Subcutaneous abdominal adipose tissue (tissue), 5 donors: Measurements from ENCODE around the gene DLD.
"Not testable (repeated sequence)": the region's sequence is repeated elsewhere in the genome, so short reads cannot be mapped to it uniquely, and the experiment has no call there.

ENCODE experiments used
- H3K27ac ChIP-seq: one replicate; pipeline ENCODE4 v1.7.0; 2013; ENCODE audit warnings: low read depth, mild to moderate bottlenecking, inconsistent platforms, low read length, moderate library complexity
- H3K27me3 ChIP-seq, 5 donors: one replicate each; pipeline ENCODE4 v1.7.0; 2013; ENCODE audit warnings: low read length in 5 of 5, inconsistent platforms in 1 of 5; ENCODE audit not compliant: control insufficient read depth in 5 of 5, insufficient read depth in 4 of 5
- H3K36me3 ChIP-seq, 5 donors: one replicate each; pipeline ENCODE4 v1.7.0; 2013; ENCODE audit warnings: low read length in 5 of 5; ENCODE audit not compliant: control insufficient read depth in 5 of 5, insufficient read depth in 5 of 5
- H3K4me1 ChIP-seq, 5 donors: one replicate each; pipeline ENCODE4 v1.7.0; 2013; ENCODE audit warnings: low read length in 5 of 5, mild to moderate bottlenecking in 3 of 5, moderate library complexity in 1 of 5; ENCODE audit not compliant: control insufficient read depth in 5 of 5, insufficient read depth in 5 of 5
- H3K4me3 ChIP-seq, 5 donors: one replicate each; pipeline ENCODE4 v1.7.0; 2013; ENCODE audit warnings: low read length in 5 of 5, low read depth in 1 of 5
- H3K9ac ChIP-seq, 5 donors: one replicate each; pipeline ENCODE4 v1.7.0; 2013; ENCODE audit warnings: low read length in 5 of 5, mild to moderate bottlenecking in 4 of 5, moderate library complexity in 3 of 5
- H3K9me3 ChIP-seq, 5 donors: one replicate each; pipeline ENCODE4 v1.7.0; 2013; ENCODE audit warnings: low read length in 5 of 5; ENCODE audit not compliant: control insufficient read depth in 5 of 5
- donor health status: healthy.
- donor health status: healthy.
- donor health status: healthy.
- donor health status: healthy.
- donor health status: healthy.

DLD gene

DNA sequence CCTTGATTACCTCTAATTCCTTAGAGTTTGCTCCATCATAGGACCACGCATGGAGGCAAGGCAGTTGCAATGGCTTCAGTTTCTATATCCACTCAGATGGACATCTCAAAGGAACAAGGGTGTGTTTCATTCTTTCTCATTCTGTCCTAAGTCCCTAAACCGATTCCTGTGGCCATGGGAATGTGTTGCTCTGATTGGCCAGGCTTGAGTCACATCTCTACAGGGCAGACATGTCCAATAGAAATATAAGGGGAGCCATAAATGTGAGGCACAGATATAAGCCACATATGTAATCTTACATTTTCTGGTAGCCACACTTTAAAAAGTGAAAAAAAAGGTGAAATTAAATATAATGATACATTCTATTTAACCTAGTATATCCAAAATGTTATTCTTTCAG is 16.9 kb upstream of the DLD start:
- Histone ChIP-seq H3K4me3 (no peak overlapping the region), H3K9ac (no peak overlapping the region), H3K27ac (no peak overlapping the region), H3K4me1 (peaks cover 0 to 7% (median 0%) of the 10 kb centered on the region in 5 donors), H3K9me3 (no peaks in the 10 kb centered on the region), H3K36me3 (no peaks in the 10 kb centered on the region), H3K27me3 (peaks cover 0 to 2% (median 0%) of the 10 kb centered on the region in 5 donors)

DNA sequence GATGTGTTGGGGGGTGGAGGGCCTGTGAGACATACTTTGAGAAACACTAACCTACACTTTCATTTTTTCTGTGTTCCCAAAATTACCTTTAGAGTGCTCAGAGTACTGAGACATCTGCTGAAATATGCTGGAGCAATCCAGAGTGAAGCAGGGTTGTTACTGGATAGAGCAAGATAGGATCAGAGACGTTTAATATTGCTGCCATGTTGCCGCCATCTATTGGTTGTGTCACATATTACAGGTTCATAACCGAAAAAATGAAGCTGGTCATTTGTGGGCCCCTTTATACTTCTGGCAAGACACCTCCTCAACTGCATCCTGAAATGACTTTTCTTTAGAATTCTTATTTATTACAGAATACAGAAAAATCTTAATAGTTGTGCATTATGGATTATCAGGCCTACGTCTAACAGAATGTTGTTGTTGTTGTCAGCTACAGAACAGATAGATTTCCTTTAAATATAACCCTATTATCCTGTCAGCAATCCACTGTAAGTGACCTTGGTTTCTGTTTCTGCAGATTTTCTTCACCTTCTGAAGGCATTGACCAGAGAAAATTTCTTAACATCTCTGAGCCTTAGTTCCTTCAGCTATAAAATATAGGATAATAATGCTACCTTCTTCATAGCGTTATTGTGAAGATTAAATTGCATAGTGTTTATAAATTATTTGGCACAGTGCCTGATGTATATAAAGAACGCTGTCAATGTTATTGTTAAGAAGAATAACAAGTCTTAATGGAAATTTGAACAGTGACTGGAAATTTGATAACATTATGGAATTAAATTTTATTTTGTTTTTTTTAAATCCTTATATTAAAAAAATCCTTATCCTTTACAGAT is 16.2 kb upstream of the DLD start:
- no peaks in the 10 kb centered on the region for H3K9me3 ChIP-seq
- H3K27me3 ChIP-seq = peaks cover 0 to 2% (median 0%) of the 10 kb centered on the region in 5 donors
- no peak overlapping the region for H3K27ac ChIP-seq
- no peaks in the 10 kb centered on the region for H3K36me3 ChIP-seq
- H3K4me3 ChIP-seq = no peak overlapping the region
- H3K4me1 ChIP-seq = peaks cover 0 to 11% (median 0%) of the 10 kb centered on the region in 5 donors
- peak overlapping the region in 1 of 5 donors; percentile 40 for H3K9ac ChIP-seq

DNA sequence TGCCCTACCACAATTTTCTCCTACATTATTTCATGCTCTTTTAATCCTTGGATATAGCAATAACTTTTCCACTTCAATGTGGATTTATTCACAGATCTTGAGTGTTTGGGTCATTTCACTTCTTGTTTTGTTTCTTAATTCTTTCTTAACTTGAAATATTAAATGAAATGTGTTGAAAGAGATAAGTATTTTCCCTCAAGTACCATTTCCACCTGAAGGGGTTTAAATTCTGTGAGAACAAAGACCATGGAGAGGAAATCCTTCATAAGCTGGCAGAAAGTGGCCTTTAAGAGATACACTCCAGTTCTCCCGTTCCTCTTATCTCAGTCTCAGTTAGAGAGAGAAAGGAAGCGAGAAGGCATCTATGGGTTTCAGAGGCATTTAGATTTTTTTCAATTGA is 14.1 kb upstream of the DLD start:
- no peak overlapping the region for H3K9ac ChIP-seq
- H3K27ac ChIP-seq = no peak overlapping the region
- H3K27me3 ChIP-seq = no peaks in the 10 kb centered on the region
- H3K4me1 ChIP-seq = peaks cover 0 to 17% (median 3%) of the 10 kb centered on the region in 5 donors
- no peaks in the 10 kb centered on the region for H3K36me3 ChIP-seq
- H3K4me3 ChIP-seq = no peak overlapping the region
- no peaks in the 10 kb centered on the region for H3K9me3 ChIP-seq

DNA sequence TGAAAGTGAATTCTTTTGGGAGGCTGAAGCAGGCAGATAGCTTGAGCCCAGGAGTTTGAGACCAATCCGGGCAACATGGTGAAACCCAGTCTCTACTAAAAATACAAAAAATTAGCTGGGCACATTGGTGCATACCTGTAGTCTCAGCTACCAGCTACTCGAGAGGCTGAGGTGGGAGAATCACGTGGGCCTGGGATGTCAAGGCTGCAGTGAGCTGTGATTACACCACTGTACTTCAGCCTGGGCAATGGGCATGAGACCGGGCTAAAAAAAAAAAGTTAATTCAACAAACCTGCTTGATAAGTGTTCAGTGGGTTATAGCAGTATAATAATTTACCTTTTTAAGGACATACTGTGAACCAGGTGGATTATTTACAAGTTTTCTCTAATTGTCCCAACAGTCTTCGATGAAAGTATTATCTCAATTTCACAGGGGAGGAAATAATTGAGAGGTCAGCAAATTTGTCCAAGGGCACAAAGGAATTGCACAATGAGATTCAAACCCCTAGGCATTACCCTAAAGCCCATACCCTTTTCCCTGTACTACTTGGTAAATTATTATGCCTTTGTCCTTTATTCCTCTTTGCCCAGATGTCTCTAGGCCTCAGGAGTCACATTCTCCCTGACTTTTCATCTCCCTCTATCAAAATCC is 13.1 kb upstream of the DLD start:
- Histone ChIP-seq H3K4me3 (no peak overlapping the region), H3K9me3 (no peaks in the 10 kb centered on the region), H3K9ac (no peak overlapping the region), H3K4me1 (peaks cover 0 to 17% (median 3%) of the 10 kb centered on the region in 5 donors), H3K36me3 (no peaks in the 10 kb centered on the region), H3K27me3 (no peaks in the 10 kb centered on the region), H3K27ac (no peak overlapping the region)

DNA sequence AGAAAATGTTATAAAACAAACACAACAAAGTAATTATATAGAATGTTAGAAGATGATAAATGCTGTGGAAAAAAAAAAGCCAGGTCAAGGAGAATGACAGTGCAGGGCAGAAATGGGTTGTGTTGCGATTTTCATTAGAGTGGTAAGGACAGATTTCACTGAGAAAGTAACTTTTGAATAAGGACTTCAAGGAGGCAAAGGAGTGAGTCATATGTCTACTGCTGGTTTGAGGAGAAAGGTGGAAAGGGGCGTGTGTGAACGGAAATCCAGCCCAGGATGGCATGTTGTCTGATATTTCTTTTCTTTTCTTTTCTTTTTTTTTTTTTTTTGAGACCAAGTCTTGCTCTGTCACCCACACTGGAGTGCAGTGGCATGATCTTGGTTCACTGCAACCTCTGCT is 12.3 kb upstream of the DLD start:
- peaks cover 0 to 17% (median 6%) of the 10 kb centered on the region in 5 donors for H3K4me1 ChIP-seq
- H3K27me3 ChIP-seq = no peaks in the 10 kb centered on the region
- H3K27ac ChIP-seq = no peak overlapping the region
- H3K36me3 ChIP-seq = no peaks in the 10 kb centered on the region
- no peak overlapping the region for H3K4me3 ChIP-seq
- H3K9me3 ChIP-seq = no peaks in the 10 kb centered on the region
- H3K9ac ChIP-seq = no peak overlapping the region

DNA sequence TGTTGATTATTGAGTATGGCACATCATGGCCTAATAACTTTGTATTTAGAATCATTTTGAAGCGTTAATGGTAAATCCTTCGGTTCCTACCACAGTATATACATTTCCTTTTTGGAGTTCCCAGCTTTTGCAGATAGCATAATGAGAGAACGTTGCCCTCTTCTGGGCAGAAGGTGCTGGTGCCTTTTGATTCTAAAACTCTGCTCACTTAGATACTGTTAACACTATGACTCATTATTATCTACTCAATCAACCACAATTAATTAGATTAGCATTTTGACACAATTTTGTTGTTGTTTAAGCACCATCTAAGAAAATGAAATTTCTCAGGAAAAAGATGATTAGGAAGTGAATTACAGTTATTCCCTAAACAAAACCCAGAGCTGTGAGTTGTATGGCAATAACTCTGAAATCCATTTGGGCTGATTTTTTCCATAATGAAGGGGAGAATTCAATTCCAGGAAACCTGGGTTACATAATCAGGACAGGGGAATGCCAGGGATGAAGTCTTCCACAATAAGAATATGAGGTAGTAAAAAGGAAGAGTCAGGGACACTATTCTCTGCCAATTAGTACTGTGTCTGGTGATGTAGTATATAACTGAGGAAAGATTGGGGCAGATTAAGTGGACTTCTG is 11.5 kb upstream of the DLD start:
- no peaks in the 10 kb centered on the region for H3K27me3 ChIP-seq
- no peaks in the 10 kb centered on the region for H3K36me3 ChIP-seq
- peaks cover 0 to 17% (median 9%) of the 10 kb centered on the region in 5 donors for H3K4me1 ChIP-seq
- H3K4me3 ChIP-seq = no peak overlapping the region
- no peak overlapping the region for H3K9ac ChIP-seq
- no peaks in the 10 kb centered on the region for H3K9me3 ChIP-seq
- no peak overlapping the region for H3K27ac ChIP-seq

DNA sequence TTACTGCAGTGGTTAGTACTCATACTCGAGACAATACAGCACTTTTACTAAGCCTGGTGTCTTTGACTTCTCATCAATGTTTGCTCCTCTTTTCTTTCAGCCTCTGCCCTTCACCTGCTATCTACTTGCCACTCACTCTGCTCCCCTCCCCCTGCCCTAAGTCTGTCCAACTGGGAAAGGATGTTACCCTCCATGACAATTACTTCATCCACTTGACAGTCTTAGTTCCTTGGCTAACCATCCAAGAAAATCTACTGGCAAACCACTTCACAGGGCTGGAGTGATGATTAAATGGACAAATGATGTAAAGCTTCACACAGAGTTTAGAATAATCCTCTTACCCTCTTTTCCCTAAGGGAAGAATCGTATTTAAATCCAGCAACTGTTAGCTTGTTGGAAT is 8.2 kb upstream of the DLD start:
- peaks cover 0 to 9% (median 9%) of the 10 kb centered on the region in 5 donors for H3K4me1 ChIP-seq
- H3K9me3 ChIP-seq = no peaks in the 10 kb centered on the region
- no peak overlapping the region for H3K4me3 ChIP-seq
- no peaks in the 10 kb centered on the region for H3K36me3 ChIP-seq
- no peak overlapping the region for H3K27ac ChIP-seq
- H3K9ac ChIP-seq = no peak overlapping the region
- no peaks in the 10 kb centered on the region for H3K27me3 ChIP-seq

DNA sequence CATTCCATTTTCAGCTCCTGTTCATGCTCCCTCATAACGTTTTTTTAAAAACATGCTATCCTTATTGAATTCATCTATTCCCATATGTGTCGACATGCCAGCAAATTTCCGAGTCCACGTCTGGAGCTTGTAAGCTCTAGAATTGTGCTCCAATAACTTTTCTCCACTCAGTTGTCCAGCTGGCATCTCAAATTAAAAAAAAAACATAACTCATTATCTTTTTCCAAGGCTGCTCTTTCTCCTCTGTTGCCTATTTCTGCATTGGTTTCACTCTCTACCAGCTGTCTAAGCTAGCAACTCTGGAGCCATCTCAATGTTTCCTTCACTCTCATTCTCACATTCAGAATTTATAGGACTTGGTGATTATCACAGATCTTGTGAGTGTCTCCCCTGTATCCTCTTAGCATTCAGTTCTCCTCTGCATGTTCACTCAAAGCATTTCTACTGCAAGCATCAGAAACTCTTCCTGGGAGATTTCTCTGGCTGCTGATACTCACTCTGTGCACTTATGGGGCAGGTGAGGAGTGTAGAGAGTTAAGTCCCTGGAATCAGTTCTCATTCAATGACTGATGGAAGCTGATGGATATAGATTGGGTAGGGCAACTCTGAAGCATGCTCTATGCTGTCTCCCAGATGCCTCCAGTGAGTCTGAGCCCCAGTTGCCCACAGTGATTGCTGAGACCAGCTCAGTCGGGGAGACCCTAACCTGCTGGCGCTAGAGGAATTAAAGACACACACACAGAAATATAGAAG is 6.7 kb upstream of the DLD start:
- no peaks in the 10 kb centered on the region for H3K9me3 ChIP-seq
- no peaks in the 10 kb centered on the region for H3K36me3 ChIP-seq
- no peak overlapping the region for H3K9ac ChIP-seq
- H3K27ac ChIP-seq = no peak overlapping the region
- H3K4me3 ChIP-seq = no peak overlapping the region
- no peaks in the 10 kb centered on the region for H3K27me3 ChIP-seq
- peaks cover 0 to 9% (median 8%) of the 10 kb centered on the region in 5 donors for H3K4me1 ChIP-seq

DNA sequence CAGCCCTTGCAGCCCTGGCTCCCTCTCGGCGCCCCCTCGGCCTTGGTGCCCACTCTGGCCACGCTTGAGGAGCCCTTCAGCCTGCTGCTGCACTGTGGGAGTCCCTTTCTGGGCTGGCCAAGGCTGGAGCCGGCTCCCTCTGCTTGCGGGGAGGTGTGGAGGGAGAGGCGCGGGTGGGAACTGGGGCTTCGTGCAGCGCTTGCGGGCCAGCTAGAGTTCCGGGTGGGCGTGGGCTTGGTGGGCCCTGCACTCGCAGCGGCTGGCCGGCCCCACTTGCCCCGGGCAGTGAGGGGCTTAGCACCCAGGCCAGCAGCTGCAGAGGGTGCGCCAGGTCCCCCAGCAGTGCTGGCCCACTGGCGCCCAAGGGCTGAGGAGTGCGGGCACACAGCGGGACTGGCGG is 3.2 kb upstream of the DLD start:
- not testable (repeated sequence) for H3K9ac ChIP-seq, H3K27me3 ChIP-seq, H3K27ac ChIP-seq, H3K36me3 ChIP-seq, H3K9me3 ChIP-seq, H3K4me3 ChIP-seq
- H3K4me1 ChIP-seq = peaks cover 3 to 30% (median 21%) of the 10 kb centered on the region in 5 donors
